Measurements from ENCODE around the gene PTPRT.
"Not testable (repeated sequence)": the region's sequence is repeated elsewhere in the genome, so short reads cannot be mapped to it uniquely, and the experiment has no call there.

The PTPRT gene

DNA sequence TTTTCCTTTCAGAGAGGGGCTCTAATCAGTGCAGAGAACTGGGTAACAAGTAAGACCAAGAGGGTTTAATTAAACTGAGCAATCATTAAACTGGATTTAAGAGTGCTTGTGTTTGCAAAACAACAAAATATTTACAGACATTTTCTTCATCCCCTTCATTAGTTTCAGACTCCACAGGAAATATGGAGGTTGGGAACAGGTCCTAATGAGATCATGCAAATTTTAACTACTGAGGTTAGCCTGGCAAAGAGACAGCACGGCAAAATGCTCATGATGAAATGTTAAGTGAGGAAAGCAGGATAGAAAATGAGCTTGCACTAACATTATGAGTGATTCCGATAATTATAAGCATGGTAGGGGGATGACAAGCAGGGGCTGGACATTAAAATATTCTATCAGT lies 268.9 kb downstream of the PTPRT start:
- no peak for DNase-seq

DNA sequence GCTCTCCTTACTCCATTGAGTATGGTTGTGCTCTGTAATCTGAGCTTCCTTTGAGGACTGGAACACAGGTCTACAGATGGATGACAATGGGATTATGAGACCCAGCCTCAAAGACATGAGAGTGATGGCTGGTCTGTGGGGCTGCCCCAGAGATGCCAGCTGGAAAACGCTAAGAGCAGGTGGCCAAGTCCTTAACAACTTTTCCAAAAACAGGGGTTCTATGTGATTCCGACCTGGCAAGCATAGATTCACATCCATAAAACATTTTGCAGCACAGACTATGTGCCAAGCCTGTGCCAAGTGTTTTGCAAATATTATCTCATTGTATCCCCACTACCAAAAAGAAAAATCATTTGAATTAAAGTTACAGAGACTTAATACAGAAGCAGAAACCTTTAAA lies 270.4 kb downstream of the PTPRT start:
- DNase-seq, result no peak

DNA sequence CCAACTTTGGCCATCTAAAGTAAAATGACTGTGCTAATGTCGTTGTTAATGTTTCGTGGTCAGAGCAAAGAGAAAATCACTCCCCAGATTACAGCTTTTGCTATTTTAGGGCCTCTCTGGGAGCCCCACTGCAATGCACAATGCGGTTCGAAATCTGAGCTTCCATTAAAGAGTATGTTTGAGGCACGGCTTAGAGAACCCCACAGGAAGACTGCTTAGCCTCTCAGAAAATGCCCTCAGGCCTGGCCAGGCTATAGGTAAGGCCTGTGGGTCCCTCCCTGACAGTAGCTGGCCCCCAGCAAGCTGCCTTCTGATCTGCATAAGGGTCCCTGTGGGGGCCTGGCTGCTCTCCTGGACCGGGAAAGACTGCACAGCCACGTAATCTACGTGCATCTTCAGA lies 274.6 kb downstream of the PTPRT start:
- DNase-seq, result no peak

DNA sequence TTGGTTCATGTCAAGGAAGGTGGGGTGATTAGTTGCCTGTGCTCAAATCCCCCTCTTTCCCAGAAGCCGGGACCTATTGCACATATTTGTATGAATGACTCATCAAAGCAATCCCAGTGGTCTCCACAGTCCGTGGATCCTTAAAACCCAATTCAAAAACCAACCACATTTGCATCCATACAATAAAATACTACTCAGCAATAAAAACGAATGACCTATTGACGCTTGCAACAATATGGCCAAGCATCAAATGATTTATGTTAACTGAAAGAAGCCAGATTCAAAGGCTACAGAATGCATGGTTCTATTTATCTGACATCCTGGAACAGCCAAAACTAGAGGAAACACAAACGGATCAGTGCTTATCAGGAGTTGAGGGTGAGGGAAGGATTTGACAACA lies 275.4 kb downstream of the PTPRT start:
- no peak for DNase-seq

DNA sequence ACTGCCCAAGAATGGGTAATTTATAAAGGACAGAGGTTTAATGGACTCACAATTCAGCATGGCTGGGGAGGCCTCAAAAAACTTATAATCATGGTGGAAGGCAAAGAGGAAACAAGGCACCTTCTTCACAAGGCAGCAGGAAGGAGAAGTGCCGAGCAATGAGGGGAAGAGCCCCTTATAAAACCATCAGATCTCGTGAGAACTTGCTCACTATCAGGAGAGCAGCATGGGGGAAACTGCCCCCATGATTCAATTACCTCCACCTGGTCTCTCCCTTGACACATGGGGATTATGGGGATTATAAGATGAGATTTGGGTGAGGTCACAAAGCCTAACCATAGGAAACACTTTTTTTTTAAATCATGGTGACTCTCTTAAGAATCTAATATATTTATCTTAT lies 278.9 kb downstream of the PTPRT start:
- DNase-seq, result not testable (repeated sequence)

DNA sequence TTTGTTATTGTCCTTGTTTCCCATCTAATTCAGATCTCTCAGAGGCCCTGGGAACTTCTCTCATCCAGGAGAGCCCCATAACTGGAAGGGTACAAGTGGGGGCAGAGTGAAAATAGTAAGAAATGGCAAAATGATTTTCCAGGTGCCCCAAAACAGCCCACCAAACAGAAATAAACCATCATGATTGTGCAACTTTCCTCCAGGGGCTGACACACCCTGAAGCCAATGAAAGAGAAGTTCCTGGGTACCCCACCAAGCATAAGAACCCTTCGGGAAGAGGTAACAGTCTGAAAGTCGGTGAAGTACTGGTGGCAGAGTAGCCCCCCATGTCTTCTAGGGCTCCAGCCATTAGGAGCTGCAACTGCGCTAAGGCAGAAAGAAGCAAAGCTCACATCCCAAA lies 282.0 kb downstream of the PTPRT start:
- no peak for DNase-seq

DNA sequence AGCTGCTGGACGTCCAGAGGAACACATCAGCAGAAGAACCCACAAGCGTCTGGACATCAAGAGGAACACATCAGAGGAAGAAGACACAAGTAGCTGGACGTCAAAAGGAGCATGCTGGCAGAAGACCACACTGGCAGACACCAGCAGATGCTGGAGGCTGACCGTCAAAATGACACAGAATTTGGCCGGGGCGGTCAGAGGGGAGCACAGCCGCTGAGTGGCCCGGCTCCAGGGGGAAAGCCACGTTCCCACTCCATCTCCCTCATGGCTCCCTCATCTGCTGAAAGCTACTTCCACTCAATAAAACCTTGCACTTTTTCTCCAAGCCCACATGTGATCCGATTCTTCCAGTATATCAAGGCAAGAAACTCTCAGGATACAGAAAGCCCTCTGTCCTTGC lies 283.6 kb downstream of the PTPRT start:
- no peak for DNase-seq

DNA sequence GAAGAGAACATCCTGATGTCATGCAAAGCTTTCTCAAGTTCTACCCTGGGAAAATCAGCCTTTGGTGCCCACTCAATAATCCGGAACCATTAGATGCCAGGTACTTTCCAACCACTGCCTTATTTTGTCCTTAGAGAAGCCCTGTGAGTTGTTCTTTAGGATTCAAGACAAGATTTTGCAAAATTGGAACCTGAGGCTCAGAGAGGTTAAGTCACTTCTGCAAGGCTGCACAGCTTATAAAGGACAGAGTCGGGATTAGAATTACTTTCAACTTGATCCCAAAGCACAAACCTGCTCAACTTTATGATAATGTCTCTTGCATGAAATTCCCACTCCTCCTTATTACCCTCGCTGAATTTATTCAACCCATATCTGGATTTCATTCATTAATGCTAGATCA lies 287.2 kb downstream of the PTPRT start:
- DNase-seq, result no peak

DNA sequence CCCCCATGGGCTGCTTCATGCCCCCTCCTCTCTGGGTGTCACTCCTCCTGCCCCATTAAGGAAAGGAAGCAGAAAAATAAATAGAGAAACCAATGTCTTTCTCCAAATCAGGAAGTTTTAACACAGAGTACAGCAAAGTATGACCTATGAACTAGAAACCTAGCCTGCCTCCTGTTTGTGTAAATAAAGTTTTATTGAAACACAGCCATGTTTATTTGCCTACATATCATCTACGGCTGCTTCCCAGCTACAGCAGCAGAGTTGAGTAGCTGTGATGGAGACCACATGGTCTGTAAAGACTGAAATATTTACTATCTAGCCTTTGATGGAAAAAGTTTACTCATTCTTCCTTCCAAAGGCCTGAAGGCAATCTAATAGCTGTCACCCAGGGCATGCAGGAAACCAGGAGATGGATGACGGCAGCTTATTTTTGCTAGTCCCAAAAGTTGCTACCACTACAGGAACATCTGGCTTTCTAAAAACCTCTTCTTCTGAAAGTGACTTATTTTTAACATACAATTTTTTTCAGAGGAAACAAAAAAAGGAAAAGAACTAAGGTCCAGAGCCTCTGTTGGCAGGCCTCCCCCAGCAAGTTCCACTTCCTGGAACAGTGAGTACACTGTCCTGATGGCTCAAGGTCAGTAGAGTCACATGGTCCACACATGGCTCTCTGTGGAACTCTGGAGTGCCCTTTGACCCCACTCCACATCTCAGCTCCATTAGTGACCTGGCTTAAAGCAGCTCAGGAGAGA lies 287.8 kb downstream of the PTPRT start:
- no peak for DNase-seq

DNA sequence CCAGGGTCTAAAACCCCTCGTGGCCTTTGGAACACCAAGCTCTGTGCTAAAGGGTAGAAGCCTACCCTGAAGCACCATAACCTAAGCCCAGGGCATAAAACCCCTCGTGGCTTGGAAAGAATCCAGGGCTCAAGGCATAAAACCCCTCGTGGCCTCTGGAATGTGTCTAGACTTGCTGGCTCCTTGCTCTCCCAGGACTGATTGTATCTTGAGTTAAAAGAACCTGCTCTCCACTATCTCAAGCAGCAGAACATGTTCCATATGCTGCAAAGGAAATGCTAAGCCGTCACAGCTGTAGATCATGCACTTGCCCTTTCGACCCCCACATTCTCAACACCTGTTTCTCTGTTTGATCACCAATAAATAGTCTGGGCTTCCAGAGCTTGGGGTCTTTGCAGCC lies 288.9 kb downstream of the PTPRT start:
- DNase-seq, result not testable (repeated sequence)

DNA sequence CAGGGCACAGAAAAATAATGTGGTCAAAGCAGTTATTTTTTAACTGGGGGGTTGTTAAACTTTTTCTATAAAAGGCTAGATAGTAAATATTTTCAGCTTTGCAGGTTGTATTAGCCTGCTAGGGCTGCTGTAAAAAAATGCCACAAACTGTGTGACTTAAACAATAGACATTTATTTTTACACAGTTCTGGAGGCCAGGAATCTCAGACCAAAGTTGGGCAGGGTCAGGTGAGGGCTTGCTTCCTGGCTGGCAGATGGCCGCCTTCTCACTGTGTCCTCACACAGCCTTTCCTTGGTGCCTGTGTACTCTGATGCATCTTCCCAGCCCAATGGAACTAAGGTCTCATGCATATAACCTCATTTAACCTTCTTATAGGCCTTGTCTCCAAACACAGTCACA lies 294.7 kb downstream of the PTPRT start:
- no peak for DNase-seq

DNA sequence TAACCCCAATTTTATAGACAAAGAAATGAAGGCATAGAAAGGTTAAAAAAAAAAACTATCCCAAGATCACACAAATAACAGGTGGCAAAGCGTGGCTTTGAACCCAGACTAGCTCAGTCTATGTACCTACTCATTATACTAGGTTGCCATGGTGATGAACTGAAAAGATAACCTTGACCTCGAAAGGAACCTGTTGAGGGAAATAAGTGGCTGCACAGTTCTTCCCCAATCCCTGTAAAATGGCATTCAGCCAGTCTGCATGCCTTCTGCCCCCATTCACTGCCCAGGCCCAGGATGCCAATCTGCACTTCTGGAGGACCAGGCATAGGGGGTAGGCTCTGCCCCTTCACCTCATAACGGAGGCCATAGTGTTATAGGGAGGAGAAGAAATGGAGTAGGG lies 295.2 kb downstream of the PTPRT start:
- DNase-seq, result no peak

DNA sequence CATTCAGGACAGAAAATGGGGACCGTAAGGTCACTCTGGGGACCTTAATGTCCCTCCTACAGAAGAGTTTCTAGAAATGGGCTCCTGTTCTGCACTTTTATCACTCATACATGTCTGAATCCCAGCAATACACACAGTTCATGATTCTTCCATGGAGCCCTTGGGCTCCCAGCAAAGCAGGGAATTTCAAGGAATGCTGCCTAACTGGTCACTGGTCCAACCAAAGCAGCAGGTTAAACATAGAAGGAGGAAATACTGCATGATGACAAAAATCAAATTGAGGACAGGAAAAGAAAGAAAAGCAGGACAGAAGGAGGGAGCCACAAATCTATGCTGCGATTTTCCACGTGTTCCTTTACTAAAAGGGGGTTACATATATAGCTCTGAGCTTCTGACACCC lies 300.2 kb downstream of the PTPRT start:
- no peak for DNase-seq

DNA sequence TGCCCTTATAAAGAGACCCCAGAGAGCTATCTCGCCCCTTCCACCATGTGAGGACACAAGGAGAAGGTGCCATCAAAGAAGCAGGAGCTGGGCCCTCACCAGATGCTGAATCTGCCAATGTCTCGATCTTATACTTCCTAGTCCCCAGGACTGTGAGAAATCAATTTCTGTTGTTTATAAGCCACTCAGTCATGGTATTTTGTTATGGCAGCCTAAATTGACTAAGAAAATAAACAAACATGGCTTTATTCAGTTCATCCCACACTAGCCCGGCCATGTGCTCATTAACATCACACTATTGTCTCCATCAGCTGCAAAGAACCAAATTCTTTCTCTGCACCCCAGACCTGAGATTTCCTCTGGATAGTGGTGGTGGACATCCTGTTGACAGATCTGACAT lies 302.4 kb downstream of the PTPRT start:
- no peak for DNase-seq

DNA sequence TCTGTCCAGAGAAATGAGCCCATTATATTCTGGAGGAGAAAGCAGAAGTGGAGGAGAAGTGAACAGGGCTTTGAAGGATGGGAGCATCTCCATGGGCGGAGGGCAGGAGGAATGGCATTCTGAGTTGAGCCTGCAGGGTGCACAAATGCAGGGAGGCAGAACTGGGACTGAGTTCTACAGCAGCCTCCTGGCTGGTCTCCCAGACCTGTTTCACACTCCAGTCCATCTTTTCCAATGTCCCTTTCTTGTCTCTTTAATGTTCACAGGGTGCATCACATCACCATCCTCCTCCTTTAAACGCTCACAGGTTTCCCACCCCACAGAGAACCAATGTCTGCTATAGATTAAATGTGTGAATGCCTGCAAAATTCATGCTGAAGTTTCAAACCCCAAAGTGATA lies 302.9 kb downstream of the PTPRT start:
- DNase-seq, result no peak

DNA sequence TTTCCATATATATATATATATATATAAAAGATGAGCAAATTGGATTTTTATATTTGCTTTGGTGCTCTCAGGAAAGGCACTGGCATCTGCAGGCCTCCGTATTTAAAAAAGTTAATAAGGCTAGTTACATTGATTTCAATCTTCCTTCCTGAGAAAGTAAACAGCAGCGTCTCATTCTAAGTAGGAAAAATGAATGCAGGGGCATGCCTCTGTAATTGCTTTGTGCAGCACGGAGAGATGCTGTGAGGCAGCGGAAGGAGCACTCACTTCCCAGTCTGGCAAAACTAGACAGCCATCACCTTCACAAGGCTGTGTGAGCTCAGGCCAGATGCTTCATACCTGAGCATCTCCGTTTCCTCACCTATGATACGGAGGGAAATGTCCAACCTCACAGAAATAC lies 303.7 kb downstream of the PTPRT start:
- no peak for DNase-seq

DNA sequence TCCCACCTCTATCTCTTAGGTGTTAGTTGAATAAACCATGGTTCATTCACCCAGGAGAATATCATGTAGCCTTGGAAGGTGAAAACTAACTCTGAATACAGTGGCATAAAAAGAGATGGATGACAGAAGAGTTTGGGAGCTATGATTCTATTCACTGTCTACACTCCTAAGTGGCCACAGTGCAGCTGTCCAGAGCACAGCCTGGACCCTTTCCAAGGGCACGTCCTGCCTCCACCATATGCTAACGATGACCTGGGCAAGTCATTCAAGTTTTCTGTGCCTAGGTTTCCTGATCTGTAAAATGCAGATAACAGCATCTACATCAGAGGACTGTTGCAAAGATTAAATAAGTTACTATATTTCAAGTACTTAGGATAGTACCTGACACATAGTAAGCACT lies 314.1 kb downstream of the PTPRT start:
- DNase-seq, result no peak

DNA sequence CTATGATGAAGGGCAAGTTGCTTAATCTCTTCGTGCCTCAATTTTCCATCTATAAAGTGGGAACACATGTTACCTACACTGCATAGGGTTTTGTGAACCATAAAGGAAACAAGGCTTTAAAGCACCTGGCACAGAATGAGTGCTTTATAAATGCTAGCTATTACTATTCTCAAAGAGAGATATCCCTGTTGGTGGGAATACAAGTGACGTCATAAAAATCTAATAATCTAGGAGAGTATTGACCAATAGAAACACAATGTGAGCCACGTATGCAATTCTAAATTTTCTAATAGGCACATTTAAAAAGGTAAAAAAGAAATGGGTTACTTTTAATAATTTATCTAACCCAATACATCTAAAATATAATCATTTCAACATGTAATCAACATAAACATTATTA lies 316.4 kb downstream of the PTPRT start:
- DNase-seq, result no peak

DNA sequence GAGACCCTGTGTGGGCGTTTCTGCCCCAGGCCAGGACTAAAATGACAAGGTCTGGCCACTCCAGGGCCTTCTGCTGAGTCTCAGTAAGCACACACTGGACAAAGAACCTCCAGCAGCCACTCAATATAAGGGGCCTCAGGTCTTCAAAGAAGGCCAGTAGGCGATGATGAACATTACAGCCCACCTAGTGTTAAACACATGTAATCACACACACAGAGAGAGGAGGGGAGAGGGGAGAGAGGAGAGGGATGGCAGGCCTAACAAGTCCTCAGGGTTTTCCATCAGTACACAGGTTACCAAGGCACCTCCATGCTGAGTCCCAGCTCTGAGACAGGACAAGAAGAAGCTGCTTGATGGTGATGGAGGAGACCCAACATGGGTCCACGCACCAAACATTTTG lies 325.6 kb downstream of the PTPRT start:
- no peak for DNase-seq

DNA sequence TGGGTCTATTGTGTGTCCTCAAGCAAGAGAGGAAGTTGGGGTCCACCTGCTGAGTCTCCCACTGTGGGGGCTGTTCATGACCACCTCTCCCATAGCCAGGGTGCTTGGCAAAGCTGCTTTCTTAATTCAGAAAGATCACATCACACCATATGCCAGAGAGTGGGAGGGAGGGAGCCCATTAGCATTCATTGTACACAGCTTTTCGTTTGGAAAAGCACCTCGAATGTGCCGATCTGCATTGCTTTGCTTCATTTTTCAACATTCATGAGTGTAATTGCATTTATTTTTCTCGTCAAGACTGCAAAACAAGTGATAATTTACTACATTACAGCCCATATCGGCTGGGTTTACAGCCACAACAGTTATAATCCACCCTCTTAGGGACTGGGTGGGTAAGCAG lies 327.3 kb downstream of the PTPRT start:
- peak in 7 of 56 donors; percentile 2 to 24 (median 5) for DNase-seq

DNA sequence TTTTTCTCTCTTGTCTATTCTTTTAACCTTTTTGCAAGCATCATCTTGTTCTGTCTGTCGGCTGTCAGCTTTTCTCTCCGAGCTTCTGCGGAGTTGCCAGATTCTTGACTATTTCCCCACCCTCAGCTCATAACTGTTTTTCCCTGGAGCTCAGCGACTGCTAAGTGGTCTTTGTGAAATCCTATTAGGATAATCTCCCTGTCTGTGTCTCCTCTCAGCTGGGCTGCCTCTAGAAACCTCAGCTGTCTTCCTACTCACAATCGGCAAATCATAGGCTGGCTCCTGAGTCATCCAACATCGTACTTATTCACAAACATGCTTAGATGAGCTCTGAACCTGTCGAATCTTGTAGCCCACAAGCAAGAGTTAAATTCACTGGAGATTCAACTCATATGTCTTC lies 332.3 kb downstream of the PTPRT start:
- peak in 7 of 56 donors; percentile 3 to 19 (median 10) for DNase-seq

DNA sequence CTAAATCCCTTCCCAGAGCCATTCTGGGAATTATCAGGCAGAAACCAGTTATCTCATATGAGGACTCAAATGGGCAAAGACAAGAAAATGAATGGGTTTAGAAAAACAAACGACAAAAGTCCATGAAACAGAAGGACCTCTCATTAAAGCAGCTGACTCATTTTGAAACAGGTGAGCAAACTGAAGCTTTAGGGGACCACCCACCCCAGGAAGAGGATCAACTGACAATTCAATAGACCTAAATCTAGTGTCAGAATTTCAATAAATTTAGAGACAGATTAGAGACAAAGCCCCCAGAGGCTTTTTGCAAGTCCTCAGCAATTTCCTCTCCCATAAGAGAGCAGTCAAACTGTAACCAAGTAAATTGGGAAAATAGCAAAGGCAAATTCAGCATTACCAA lies 333.8 kb downstream of the PTPRT start:
- DNase-seq, result no peak

DNA sequence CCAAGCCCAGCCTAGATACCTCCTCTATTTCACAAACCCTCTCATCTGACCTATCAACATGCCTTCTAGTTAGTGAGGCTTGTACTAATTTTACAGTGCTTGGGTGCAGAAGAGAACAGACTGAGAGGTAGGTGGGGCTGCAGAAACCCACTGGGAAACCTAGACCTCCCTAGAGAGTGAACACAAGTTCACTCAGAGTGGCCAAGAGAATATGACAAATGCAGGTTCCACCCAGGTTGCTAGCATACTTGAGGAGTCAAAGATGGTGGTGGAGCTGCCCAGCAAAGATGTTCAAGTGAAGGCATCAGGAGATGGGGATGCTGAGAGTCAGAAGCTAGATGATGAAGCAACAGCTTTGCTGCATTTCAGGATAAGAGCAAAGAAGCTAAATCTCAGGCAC lies 337.0 kb downstream of the PTPRT start:
- DNase-seq, result no peak
